Nephron (organoid): ENCODE measurements around the gene OR5K4.

ENCODE experiments used
- H3K27ac Mint-ChIP-seq, 3 experiments: 2 replicates each; pipeline ENCODE4 v1.8.0; 2020; ENCODE audit warnings: mixed read lengths in 3 of 3, mild to moderate bottlenecking in 2 of 3, moderate library complexity in 1 of 3
- H3K27me3 Mint-ChIP-seq: 2 replicates; pipeline ENCODE4 v1.8.0; 2021; ENCODE audit warnings: low read depth, mild to moderate bottlenecking, moderate library complexity, mixed read lengths
- H3K36me3 Mint-ChIP-seq: 2 replicates; pipeline ENCODE4 v1.8.0; 2020; ENCODE audit warnings: low read depth, mixed read lengths
- H3K4me1 Mint-ChIP-seq: 2 replicates; pipeline ENCODE4 v1.8.0; 2020; ENCODE audit warnings: mixed read lengths
- H3K4me3 Mint-ChIP-seq, 3 experiments: 2 replicates each; pipeline ENCODE4 v1.8.0; 2020; ENCODE audit warnings: mild to moderate bottlenecking in 3 of 3, mixed read lengths in 3 of 3, moderate library complexity in 2 of 3
- H3K9me3 Mint-ChIP-seq: 2 replicates; pipeline ENCODE4 v1.8.0; 2020; ENCODE audit warnings: mixed read lengths
- TF ChIP-seq, protein P1 (sequence below), 3 experiments: fragments of 200-600 bp; sonication (generic); IDR thresholded peaks; one replicate each; pipeline ENCODE4 v1.5.0; 2021; ENCODE audit warnings: antibody characterized with exemption in 3 of 3; ENCODE audit not compliant: unreplicated experiment in 3 of 3

OR5K4 gene, protein sequence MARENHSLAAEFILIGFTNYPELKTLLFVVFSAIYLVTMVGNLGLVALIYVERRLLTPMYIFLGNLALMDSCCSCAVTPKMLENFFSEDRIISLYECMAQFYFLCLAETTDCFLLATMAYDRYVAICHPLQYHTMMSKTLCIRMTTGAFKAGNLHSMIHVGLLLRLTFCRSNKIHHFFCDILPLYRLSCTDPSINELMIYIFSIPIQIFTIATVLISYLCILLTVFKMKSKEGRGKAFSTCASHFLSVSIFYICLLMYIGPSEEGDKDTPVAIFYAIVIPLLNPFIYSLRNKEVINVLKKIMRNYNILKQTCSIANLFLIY

DNA sequence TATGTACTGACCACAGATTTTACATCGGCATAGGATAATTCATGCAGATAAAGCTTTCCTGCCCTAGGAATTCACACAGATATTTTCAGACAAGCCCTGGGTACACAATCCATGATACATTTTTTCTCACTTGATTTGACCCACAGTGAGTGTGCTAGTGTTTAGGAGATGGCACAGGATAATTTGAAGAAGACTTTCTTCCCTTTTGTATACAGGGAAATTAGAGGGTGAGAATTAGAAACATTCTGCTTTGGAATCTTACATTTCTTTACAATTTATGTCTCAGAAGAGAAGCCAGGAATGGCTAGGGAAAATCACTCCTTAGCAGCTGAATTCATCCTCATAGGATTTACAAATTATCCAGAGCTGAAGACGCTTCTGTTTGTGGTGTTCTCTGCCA lies at the start of gene OR5K4:
OR5K4 (plus strand) TSS at position 301 of the 400 bp plus-strand sequence; CDS start at position 301, 0 bp downstream.
- H3K27ac Mint-ChIP-seq: no peak within 1 kb of the TSS

DNA sequence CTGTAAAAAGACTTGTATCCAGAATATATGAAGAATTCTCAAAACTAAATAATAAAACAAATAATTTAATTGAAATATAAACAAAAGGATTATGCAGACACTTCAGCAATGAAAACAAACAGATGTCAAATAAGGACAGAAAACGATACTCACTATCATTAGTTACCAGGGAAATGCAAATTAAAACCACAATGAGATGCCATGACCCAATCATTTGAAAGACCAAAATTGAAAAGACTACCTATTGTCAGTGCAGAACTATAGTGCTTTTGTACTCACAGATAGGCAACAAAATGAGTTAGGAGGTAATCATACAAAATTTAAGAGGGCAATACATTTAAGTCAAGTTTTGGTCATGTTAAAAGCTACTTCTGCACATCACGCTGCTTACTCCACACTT lies 31.6 kb upstream of the OR5K4 start:
- H3K9me3 Mint-ChIP-seq: no peaks in the 10 kb centered on the region
- H3K4me1 Mint-ChIP-seq: no peaks in the 10 kb centered on the region
- TF ChIP-seq, protein P1, sequence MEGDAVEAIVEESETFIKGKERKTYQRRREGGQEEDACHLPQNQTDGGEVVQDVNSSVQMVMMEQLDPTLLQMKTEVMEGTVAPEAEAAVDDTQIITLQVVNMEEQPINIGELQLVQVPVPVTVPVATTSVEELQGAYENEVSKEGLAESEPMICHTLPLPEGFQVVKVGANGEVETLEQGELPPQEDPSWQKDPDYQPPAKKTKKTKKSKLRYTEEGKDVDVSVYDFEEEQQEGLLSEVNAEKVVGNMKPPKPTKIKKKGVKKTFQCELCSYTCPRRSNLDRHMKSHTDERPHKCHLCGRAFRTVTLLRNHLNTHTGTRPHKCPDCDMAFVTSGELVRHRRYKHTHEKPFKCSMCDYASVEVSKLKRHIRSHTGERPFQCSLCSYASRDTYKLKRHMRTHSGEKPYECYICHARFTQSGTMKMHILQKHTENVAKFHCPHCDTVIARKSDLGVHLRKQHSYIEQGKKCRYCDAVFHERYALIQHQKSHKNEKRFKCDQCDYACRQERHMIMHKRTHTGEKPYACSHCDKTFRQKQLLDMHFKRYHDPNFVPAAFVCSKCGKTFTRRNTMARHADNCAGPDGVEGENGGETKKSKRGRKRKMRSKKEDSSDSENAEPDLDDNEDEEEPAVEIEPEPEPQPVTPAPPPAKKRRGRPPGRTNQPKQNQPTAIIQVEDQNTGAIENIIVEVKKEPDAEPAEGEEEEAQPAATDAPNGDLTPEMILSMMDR (IDR thresholded peaks at IDR 0.05; ENCODE audit: unreplicated experiment in 3 of 3): no peak
- no peak overlapping the region for H3K27ac Mint-ChIP-seq
- no peaks in the 10 kb centered on the region for H3K27me3 Mint-ChIP-seq
- H3K4me3 Mint-ChIP-seq: no peak overlapping the region
- H3K36me3 Mint-ChIP-seq: no peaks in the 10 kb centered on the region

More for the DNA sequence above, at the start of gene OR5K4:
- no peaks in the 10 kb centered on the region for H3K36me3 Mint-ChIP-seq
- H3K27me3 Mint-ChIP-seq: peaks cover 4% of the 10 kb centered on the region
- no peaks in the 10 kb centered on the region for H3K4me1 Mint-ChIP-seq
- no peak within 1 kb of the TSS for H3K4me3 Mint-ChIP-seq
- TF ChIP-seq, protein P1 (IDR thresholded peaks at IDR 0.05; ENCODE audit: unreplicated experiment in 3 of 3): no peak
- peaks cover 4% of the 10 kb centered on the region for H3K9me3 Mint-ChIP-seq

DNA sequence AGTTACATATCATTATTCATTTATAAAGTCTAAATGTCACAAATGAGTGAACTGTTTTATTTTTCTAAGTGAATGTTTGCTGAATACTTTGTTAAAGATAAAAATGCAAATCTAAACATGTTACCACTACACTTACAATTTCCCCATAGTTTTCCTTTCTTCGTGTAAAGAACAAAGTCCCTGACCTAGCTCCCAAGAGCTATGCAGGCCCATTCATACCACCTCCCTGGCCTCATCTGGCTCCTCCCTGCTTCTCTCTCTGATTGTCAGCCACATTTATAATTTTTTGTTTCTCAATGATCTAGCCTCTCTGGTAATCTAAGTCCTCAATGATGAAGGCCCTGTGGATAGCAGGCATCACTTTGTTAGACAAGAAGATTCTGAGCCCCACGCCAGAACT lies 31.0 kb upstream of the OR5K4 start:
- H3K27ac Mint-ChIP-seq: no peak overlapping the region
- H3K4me1 Mint-ChIP-seq: no peaks in the 10 kb centered on the region
- H3K9me3 Mint-ChIP-seq: no peaks in the 10 kb centered on the region
- H3K36me3 Mint-ChIP-seq: no peaks in the 10 kb centered on the region
- TF ChIP-seq, protein P1 (IDR thresholded peaks at IDR 0.05; ENCODE audit: unreplicated experiment in 3 of 3): no peak
- H3K27me3 Mint-ChIP-seq: no peaks in the 10 kb centered on the region
- no peak overlapping the region for H3K4me3 Mint-ChIP-seq

DNA sequence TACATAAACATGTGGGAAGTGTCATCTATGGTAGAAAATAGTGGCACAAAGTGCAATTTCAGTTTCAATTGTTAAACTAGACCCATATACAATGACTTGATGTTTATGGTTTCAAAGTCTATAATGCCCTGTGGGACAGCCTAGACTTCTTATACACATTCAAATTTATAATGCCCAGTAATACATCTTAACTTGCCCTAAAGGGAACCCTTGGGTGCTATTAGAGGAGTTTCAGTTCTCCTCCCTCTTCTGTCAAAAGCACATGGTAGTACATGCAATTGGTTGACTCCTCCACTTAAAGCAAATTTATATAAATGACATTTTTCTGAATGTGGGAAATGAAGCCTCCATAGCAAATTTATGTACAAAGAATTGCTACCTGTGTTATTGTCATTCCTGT lies 30.2 kb upstream of the OR5K4 start:
- Mint-ChIP-seq H3K4me1 (no peaks in the 10 kb centered on the region), H3K27me3 (no peaks in the 10 kb centered on the region), H3K27ac (no peak overlapping the region), H3K9me3 (no peaks in the 10 kb centered on the region), H3K36me3 (no peaks in the 10 kb centered on the region), H3K4me3 (no peak overlapping the region)
- TF ChIP-seq, protein P1 (IDR thresholded peaks at IDR 0.05; ENCODE audit: unreplicated experiment in 3 of 3): no peak

DNA sequence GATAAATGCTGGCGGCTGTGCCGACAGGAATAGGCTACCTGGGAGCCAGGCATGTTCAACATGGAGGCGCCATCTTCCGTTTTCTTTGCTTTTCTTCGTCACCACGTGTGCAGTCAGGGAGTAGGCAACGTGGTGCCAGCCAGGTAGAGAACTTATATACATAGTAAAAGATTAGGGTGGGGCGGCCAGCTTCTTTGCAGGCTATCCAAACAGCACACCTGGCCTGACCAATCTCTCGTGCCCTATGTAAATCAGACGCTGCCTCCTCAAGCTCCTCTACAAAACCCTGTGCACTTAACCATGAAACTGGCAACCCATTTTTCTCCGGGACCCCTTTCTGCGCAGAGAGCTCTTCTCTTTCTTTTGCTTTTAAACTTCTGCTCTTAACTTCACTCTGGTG lies 28.6 kb upstream of the OR5K4 start:
- Mint-ChIP-seq H3K4me3 (no peak overlapping the region), H3K27ac (peak overlapping the region in 1 of 3 experiments; percentile 3), H3K9me3 (no peaks in the 10 kb centered on the region), H3K36me3 (no peaks in the 10 kb centered on the region), H3K27me3 (no peaks in the 10 kb centered on the region), H3K4me1 (no peaks in the 10 kb centered on the region)
- TF ChIP-seq, protein P1 (IDR thresholded peaks at IDR 0.05; ENCODE audit: unreplicated experiment in 3 of 3): no peak
